AG10803 (cell line): ENCODE results near the gene UBXN7.

ENCODE experiments used
- DNase-seq: peaks from one replicate; pipeline ENCODE4 v3.0.0; 2010; ENCODE audit warnings: low read depth
- H3K4me3 ChIP-seq: 2 replicates; pipeline ENCODE4 v1.5.1; 2011; ENCODE audit warnings: mild to moderate bottlenecking, low read length, control low read depth
- TF ChIP-seq, protein P1 (sequence below): conservative IDR thresholded peaks from 2 replicates; pipeline ENCODE4 v1.5.1; 2011; ENCODE audit warnings: mild to moderate bottlenecking, low read length, control low read depth, inconsistent platforms

Gene UBXN7

DNA sequence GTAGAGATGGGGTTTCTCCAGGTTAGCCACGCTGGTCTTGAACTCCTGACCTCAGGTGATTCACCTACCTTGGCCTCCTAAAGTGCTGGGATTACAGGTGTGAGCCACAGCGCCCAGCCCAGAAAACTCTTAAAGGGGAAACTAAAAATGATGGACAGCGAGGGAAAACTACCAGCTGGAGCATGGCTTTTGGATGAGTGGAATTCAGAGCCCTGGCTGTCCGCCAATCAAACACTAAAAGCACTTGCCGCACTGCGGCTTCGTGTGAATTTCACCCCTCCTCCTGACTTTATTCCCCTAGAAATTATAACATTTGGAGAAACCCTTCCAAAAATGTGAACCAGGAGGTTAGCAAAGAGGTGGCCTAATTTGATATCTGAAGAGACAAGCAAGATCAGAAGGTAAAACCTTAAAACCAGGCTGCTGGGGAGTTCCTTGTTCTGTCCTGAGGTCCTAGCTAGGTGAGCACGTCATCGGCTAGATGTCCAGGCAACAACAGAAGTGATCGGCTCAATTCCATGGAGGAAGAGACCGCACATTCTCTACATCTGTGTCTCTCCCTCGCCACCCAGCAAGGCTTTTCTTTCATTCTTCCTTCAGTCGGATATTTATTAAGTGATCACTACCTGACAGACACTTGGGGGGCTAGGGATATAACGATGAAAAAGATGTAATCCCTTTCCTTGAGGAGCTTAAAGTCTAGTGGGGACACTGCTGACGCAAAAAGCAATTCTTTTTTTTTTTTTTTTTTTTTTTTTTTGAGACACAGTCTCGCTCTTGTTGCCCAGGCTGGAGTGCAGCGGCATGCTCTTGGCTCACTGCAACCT, 95.7 kb downstream of the UBXN7 start:
- TF ChIP-seq, protein P1, sequence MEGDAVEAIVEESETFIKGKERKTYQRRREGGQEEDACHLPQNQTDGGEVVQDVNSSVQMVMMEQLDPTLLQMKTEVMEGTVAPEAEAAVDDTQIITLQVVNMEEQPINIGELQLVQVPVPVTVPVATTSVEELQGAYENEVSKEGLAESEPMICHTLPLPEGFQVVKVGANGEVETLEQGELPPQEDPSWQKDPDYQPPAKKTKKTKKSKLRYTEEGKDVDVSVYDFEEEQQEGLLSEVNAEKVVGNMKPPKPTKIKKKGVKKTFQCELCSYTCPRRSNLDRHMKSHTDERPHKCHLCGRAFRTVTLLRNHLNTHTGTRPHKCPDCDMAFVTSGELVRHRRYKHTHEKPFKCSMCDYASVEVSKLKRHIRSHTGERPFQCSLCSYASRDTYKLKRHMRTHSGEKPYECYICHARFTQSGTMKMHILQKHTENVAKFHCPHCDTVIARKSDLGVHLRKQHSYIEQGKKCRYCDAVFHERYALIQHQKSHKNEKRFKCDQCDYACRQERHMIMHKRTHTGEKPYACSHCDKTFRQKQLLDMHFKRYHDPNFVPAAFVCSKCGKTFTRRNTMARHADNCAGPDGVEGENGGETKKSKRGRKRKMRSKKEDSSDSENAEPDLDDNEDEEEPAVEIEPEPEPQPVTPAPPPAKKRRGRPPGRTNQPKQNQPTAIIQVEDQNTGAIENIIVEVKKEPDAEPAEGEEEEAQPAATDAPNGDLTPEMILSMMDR, result no peak
- no peak for DNase-seq
- no peak overlapping the region for H3K4me3 ChIP-seq

DNA sequence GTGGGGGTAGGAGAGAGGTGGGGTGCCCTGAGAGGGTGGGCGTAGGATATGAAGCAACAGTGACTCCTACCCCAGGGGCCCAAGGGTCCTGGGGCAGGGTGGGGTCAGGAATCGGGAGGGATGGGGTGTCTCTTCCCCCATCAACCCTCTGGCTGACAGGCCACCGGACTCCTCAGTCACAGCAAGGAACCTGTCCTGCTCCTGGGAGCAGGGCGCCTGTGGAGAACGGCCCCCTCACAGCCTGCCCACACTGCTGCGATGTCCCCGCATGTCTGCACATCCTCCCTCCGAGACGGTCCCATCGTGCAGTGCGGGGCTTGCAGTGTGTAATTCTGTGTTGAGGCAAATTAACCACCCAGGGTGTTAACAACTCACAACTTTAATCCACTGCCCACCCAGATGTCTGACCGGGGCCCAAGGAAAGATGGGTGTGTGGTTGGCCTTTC, 96.7 kb downstream of the UBXN7 start:
- no peak for DNase-seq
- H3K4me3 ChIP-seq, result no peak overlapping the region
- TF ChIP-seq, protein P1, result no peak

DNA sequence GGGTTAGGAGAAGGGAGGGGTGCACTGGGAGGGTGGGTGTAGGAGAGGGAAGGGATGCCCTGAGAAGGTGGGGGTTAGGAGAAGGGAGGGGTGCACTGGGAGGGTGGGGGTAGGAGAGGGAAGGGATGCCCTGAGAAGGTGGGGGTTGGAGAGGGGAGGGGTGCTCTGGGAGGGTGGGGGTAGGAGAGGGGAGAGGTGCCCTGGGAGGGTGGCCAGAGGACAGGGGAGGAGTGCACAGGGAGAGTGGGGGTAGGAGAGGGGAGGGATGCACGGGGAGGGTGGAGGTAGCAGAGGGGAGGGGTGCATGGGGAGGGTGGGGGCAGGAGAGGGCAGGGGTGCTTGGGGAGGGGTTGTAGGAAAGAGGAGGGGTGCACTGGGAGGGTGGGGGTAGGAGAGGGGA, 97.2 kb downstream of the UBXN7 start:
- TF ChIP-seq, protein P1, result no peak
- H3K4me3 ChIP-seq, result no peak overlapping the region
- DNase-seq, result no peak

DNA sequence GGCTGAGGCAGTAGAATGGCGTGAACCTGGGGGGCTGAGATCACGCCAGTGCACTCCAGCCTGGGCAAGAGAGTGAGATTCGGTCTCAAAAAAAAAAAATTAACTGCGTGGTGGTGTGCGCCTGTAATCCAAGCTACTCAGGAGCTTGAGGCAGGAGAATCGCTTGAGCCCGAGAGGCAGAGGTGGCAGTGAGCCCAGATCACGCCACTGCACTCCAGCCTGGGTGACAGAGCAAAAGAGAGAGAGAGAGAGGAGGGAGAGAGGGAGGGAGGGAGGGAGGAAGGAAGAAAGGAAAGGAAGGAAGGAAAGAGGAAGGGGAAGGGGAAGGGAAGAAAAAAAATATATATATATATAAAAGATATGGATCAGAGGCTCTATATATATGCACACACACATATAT, 100.1 kb downstream of the UBXN7 start:
- TF ChIP-seq, protein P1, result no peak
- no peak for DNase-seq
- no peak overlapping the region for H3K4me3 ChIP-seq

DNA sequence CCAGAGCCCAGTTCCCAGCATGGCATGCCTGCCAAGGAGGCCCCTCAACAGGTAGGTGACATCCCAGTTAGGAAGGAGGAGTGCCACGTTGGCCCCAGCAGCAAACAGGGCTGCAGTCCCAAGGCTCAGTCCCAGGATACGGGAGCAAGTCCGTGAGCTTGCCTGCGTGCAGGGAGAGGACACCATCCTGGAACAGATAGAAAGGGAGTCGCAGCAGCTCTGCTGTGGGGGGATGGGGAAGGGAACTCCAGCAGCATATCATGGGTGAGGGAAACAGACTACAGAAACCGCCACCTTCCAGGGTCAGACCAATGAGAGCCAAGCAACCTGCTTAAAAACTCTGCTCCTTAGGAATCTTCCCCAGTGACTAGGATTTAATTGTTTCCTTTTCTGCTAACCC, 104.8 kb downstream of the UBXN7 start:
- peak; percentile 19 for DNase-seq
- TF ChIP-seq, protein P1, result no peak
- no peak overlapping the region for H3K4me3 ChIP-seq

DNA sequence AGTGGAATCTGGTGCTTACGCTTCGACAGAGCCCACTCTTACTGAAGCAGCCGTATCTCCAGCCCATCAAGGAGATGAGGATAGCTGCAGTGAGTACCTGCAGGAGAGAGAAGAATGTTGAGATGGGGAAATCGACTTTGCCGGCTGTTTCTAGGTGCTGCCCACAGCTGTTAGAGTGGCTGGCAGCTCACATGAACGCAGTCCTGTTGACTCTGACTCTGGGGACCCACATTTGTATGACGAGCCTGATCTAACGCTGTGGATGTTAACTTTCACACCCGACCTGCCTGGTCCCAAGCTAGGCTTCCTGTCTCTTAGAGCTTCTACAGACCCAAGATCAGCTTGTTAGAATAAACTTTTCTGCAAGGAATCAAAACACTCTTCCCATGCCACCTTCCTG, 105.3 kb downstream of the UBXN7 start:
- H3K4me3 ChIP-seq, result no peak overlapping the region
- TF ChIP-seq, protein P1, result no peak
- no peak for DNase-seq

DNA sequence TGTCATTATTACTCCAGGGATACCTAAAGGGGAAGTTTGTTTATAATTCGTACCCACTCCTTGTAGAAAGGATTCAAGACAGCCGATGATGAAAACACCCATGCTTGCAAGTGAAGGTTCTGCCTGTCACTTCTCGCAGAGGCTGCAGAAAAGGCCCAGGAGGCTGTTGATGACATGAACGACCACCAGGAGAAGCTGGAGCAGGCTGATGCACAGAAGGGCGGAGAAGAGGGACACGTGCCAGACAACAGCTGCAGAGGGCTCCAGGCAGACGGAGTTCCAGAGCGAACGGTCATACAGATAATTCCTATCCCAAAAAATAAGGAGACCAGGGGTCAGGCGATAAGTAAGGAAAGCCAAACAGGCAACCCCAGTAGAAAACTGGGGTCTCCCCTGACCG, 108.5 kb downstream of the UBXN7 start:
- TF ChIP-seq, protein P1, result peak; percentile 28

More for the DNA sequence above, 108.5 kb downstream of the UBXN7 start:
- H3K4me3 ChIP-seq, result no peak overlapping the region
- peak; percentile 16 for DNase-seq
